ENCODE data around the gene CNPPD1.

The CNPPD1 gene

DNA sequence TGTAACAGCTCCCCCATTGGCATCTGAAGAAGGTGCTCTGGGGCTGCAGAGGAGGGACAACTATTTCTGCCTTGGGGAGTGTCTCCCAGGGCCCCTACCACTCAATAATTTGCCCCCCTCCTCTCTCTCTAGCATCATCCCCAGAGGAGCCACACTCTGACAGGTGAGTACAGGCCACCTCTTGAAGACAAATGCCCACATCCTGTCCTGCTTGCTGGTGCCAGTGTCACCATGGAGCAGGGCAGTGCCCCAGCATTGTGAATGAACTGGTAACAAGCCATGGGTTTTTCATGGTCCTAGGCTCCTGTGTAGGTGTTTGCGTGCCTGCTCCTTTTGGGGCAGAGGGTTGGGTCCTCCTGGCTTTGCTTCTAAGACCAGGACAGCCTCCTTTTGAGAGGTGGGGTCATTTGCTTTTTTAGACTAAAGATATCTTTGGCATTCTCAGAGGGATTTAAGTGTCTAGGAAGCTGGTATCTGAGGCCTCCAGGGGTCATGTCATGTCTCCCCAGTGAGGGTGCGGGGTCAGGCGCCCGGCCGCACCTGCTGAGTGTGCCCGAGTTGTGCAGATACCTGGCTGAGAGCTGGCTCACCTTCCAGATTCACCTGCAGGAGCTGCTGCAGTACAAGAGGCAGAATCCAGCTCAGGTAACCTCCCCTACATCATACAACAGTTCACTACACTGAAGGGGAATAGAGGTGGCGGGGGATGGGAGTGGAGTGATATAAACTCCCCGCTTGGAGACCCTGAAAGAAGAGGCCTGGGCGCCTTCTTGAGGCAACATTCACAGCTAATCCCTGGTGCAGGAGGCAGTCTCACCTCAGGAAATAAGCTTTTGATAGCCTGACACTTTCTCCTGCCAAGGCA is 3.1 kb upstream of the CNPPD1 start:
- no peak for DNase-seq (ENCODE audit: low read depth)

GRCh38 chr2:219178377-219179175 is 1.9 kb upstream of the CNPPD1 start:
- peak; percentile 37 for DNase-seq (ENCODE audit: low read depth)

GRCh38 chr2:219177552-219178376 is 1.0 kb upstream of the CNPPD1 start, which contains the start of gene RETREG2:
Gene RETREG2 (plus strand): TSS chr2:219178275. CDS start chr2:219178353, 78 bp downstream.
- peak; percentile 88 for DNase-seq (ENCODE audit: low read depth)

GRCh38 chr2:219175928-219176817 is 552 bp downstream of the CNPPD1 start:
- peak; percentile 43 for DNase-seq (ENCODE audit: low read depth)

GRCh38 chr2:219175486-219175885 is 1.2 kb downstream of the CNPPD1 start:
- no peak for DNase-seq (ENCODE audit: low read depth)

DNA sequence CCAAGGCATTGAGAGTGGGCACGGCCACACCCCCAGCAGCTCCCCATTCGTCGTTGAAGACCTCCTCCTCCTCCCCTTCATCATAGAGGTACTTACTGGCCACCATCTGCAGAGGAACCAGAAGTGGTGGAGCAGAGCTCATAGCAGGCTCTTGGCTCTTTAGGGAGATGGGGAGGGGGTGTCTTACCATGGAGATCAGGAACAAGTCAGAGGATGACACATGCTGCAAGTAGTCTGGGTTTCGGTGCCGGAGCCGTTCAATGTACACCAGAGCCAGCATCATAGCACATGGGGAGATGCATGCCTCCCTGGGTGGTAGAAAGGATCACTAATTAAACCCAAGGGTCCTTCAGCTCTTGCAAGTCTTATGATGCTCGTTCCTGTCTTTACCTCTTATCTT is 1.9 kb downstream of the CNPPD1 start:
- DNase-seq (ENCODE audit: low read depth), result no peak

DNA sequence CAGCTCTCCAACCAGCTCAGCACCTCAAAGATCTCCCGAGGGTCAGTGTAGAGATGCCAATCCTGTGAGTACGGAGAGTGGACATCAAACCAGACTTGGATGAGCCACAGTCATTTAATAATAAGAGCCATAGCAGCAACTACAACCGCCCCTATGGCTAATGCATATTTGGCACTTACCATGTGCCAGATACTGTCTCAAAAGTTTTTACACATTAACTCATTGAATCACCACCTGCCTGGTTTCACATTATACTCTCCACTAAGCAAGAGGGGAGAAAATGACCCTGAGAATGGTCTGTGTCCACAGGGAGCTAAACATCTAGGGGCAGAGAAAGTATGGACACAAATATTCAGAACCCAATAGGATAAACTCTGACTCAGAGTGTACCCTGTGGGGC is 2.6 kb downstream of the CNPPD1 start:
- no peak for DNase-seq (ENCODE audit: low read depth)

- DNase-seq (ENCODE audit: low read depth), result no peak
Observed at GRCh38 chr2:219173176-219173575, 3.5 kb downstream of the CNPPD1 start.

DNA sequence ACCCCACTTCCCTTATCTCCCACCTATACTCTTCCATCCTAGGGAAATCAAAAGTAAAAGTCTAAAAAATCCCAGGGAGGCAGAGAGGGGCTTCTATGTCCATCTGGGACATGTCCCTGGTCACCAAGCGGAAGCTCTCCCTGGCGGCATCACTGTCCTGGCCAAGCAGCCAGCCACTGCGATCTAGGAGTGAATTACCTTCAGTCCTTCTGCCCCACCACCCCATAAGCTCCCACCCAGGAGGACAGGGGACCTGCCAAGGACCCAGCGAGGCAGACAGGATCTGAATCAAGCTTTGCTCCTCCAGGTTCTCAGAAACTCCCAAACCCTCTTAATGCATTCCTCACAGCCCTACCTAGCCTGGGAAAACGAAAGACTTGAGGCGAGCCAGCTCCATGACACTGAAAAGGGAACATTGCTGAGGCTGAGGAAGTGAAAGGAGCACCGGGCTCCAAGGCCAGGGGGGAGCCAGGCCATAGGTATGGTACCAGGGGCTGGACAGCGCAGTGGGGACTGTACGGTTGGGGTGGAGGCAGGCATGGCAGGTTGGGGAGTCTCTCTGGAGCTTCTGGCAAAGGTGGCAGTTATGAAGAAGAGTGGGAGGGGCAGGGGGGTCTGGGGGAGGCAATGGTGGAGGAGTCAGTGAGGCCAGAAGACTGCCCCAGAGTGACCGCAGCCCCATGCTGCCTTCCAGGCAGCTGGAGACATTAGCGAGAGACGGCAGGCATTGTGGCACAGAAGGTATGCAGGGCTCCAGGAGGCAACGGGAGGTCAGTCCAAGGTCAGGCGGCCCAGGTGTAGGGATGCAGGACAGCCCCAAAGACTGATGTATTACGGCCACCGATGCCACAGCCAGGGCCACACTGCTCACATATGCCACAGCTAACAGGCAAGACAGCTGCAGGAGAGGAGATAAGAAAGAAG is 4.2 kb downstream of the CNPPD1 start:
- DNase-seq (ENCODE audit: low read depth), result no peak

- peak; percentile 75 for DNase-seq (ENCODE audit: low read depth)
Observed at GRCh38 chr2:219171231-219171651, 5.5 kb downstream of the CNPPD1 start.

DNA sequence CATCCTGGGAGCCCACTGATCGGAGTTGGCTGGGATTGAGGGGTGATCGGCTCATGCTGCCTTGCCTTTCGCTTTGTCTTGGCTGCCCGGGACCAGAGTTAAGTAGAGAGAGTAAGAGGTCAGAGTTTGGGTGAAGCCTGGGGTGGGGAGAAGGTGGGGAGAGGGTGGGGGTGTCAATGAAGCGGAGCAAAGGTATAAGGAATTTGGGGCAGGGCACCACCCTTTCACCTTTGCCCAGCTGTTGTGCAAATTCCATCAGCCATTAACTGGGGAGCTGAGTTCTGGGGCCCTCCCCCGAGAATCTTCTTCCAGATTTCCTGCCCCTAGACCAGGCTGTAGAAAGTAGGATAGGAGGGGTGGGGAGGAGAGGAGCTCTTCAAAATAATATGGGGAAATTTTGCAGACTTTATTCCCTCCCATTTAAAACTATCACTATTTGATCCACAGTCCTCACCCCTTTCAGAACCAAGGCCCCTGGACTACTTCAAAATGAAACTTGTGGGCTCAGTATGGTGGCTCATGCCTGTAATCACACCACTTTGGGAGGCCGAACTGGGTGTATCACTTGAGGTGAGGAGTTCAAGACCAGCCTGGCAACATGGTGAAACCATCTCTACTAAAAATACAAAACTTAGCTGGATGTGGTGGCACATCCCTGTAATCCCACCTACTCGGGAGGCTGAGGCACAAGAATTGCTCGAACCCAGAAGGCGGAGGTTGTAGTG is 6.6 kb downstream of the CNPPD1 start, which contains the start of gene SLC23A3:
TSS of gene SLC23A3 (minus strand) at position 100 of the 725 bp plus-strand sequence. CDS start at position 55, 45 bp downstream.
- no peak for DNase-seq (ENCODE audit: low read depth)

GRCh38 chr2:219168932-219169331 is 7.8 kb downstream of the CNPPD1 start:
- DNase-seq (ENCODE audit: low read depth), result no peak

GRCh38 chr2:219168526-219168925 is 8.2 kb downstream of the CNPPD1 start:
- no peak for DNase-seq (ENCODE audit: low read depth)

GRCh38 chr2:219167997-219168396 is 8.7 kb downstream of the CNPPD1 start:
- no peak for DNase-seq (ENCODE audit: low read depth)

- DNase-seq (ENCODE audit: low read depth), result no peak
Observed at GRCh38 chr2:219165058-219165911, 11.4 kb downstream of the CNPPD1 start.

GRCh38 chr2:219163156-219163555 is 13.6 kb downstream of the CNPPD1 start:
- no peak for DNase-seq (ENCODE audit: low read depth)

GRCh38 chr2:219161097-219161496 is 15.6 kb downstream of the CNPPD1 start:
- DNase-seq (ENCODE audit: low read depth), result no peak

All from iris pigment epithelial cell (primary cell).